Keratinocyte (primary cell): ENCODE data around the gene FRAT2. TPM values are rescaled to one million over a fixed set of nuclear protein-coding genes. Genes with fewer than 3 reads are reported as not detected.

Source experiments
- DNase-seq: peaks from one replicate; pipeline ENCODE4 v3.0.0-alpha.2; 2011; ENCODE audit warnings: low read depth, missing footprints, low spot score
- FAIRE-seq: peaks from 2 replicates; lab custom pipeline; 2011; peaks lifted over from hg19 to GRCh38; lab: Jason Lieb, UNC
- H2AFZ ChIP-seq: 2 replicates; pipeline ENCODE4 v1.6.0; 2012; ENCODE audit warnings: low read length, control low read depth, inconsistent platforms; ENCODE audit not compliant: control insufficient read depth
- H3K27ac ChIP-seq: 2 replicates; pipeline ENCODE4 v1.5.1; 2011; ENCODE audit warnings: low read length; ENCODE audit not compliant: control insufficient read depth, insufficient read depth
- H3K27me3 ChIP-seq: 3 replicates; pipeline ENCODE4 v1.6.0; 2011; ENCODE audit warnings: low read length; ENCODE audit not compliant: control insufficient read depth, insufficient read depth; ENCODE audit errors: extremely low read depth
- H3K36me3 ChIP-seq, 2 experiments: 2 replicates in 1 of 2; 3 replicates in 1 of 2; pipeline ENCODE4 v1.5.1; 2011; ENCODE audit warnings: low read length in 2 of 2, mild to moderate bottlenecking in 1 of 2; ENCODE audit not compliant: control insufficient read depth in 2 of 2, insufficient read depth in 2 of 2; ENCODE audit errors: extremely low read depth in 1 of 2
- H3K4me1 ChIP-seq: 3 replicates; pipeline ENCODE4 v1.5.1; 2011; ENCODE audit warnings: low read length; ENCODE audit not compliant: control insufficient read depth, insufficient read depth; ENCODE audit errors: extremely low read depth
- H3K4me2 ChIP-seq: 3 replicates; pipeline ENCODE4 v1.6.0; 2011; ENCODE audit warnings: low read depth, low read length; ENCODE audit not compliant: control insufficient read depth, insufficient read depth; ENCODE audit errors: extremely low read depth
- H3K4me3 ChIP-seq, 3 experiments: fragments of 200-600 bp in 1 of 3; sonication (generic) in 1 of 3; 2 replicates in 2 of 3; 3 replicates in 1 of 3; pipeline ENCODE4 v1.5.1; 2011 to 2016; ENCODE audit warnings: low read length in 3 of 3, mild to moderate bottlenecking in 3 of 3, control low read depth in 2 of 3, inconsistent platforms in 1 of 3, low read depth in 1 of 3, mixed read lengths in 1 of 3, mixed run types in 1 of 3, moderate library complexity in 1 of 3; ENCODE audit not compliant: control insufficient read depth in 2 of 3, insufficient read depth in 2 of 3; ENCODE audit errors: extremely low read depth in 1 of 3
- H3K79me2 ChIP-seq: 2 replicates; pipeline ENCODE4 v1.6.0; 2012; ENCODE audit warnings: low read length; ENCODE audit not compliant: control insufficient read depth, insufficient read depth
- H3K9ac ChIP-seq: 3 replicates; pipeline ENCODE4 v1.6.0; 2011; ENCODE audit warnings: low read length; ENCODE audit not compliant: control insufficient read depth, insufficient read depth; ENCODE audit errors: extremely low read depth
- H3K9me1 ChIP-seq: 3 replicates; pipeline ENCODE4 v1.6.0; 2011; ENCODE audit warnings: low read length; ENCODE audit not compliant: control insufficient read depth, insufficient read depth; ENCODE audit errors: extremely low read depth
- H3K9me3 ChIP-seq: 2 replicates; pipeline ENCODE4 v1.5.1; 2012; ENCODE audit warnings: low read depth, low read length; ENCODE audit not compliant: control insufficient read depth
- H4K20me1 ChIP-seq: 3 replicates; pipeline ENCODE4 v1.6.0; 2011; ENCODE audit warnings: low read length; ENCODE audit not compliant: control insufficient read depth, insufficient read depth; ENCODE audit errors: extremely low read depth
- CTCF ChIP-seq, 3 experiments: IDR thresholded peaks in 1 of 3; conservative IDR thresholded peaks in 1 of 3; optimal IDR thresholded peaks in 1 of 3; 2 replicates in 2 of 3; 3 replicates in 1 of 3; pipeline versions ENCODE3 to v1.5.1; 2011; ENCODE audit warnings: low read length in 3 of 3, mild to moderate bottlenecking in 3 of 3, moderate library complexity in 2 of 3, control low read depth in 1 of 3, inconsistent platforms in 1 of 3; ENCODE audit not compliant: insufficient read depth in 2 of 3; ENCODE audit errors: extremely low read depth in 1 of 3
- EZH2 ChIP-seq: IDR thresholded peaks from one replicate; pipeline ENCODE4 v1.6.1; 2012; ENCODE audit warnings: inconsistent platforms, mild to moderate bottlenecking, low read length, moderate library complexity
- dilution Hi-C: fragments of 300-500 bp; cut with MboI; formaldehyde crosslinking; loops from one replicate; pipeline ENCODE4 v1.7.0; 2020; ENCODE audit warnings: low sequenced_read_pairs; ENCODE audit not compliant: extremely low pct_ligation_motif_present
- polyA plus RNA-seq, 5 experiments: library from polyadenylated mRNA; depleted of rRNA in 3 of 5; stranded (reverse) in 3 of 5; stranded (forward) in 1 of 5; unstranded in 1 of 5; fragments of >200 nt; gene quantifications; 1 replicate in 1 of 5; 2 replicates in 3 of 5; 3 replicates in 1 of 5; pipeline versions ENCODE4 v1.2.1 to v1.2.3, GENCODE V29; 2011 to 2012; ENCODE audit warnings: missing spikeins in 2 of 5, low read depth in 1 of 5, low replicate concordance in 1 of 5

Gene FRAT2
- polyA plus RNA-seq, 1 donor (not counting 4 experiments of a cell fraction or from before 2014, with no cell fraction given) = 5.5 TPM

GRCh38 chr10:97320480-97321031 is 14.0 kb downstream of the FRAT2 start:
- H3K9me1 ChIP-seq = no peaks in the 10 kb centered on the region
- H3K4me3 ChIP-seq = peak overlapping the region in 2 of 3 experiments; percentile 54 to 80
- H2AFZ ChIP-seq = peak overlapping the region; percentile 70
- peak overlapping the region; percentile 99 for H3K9ac ChIP-seq
- H4K20me1 ChIP-seq = no peaks in the 10 kb centered on the region
- no peaks in the 10 kb centered on the region for H3K79me2 ChIP-seq
- H3K4me2 ChIP-seq = peak overlapping the region; percentile 96
- TF ChIP-seq EZH2 = peak; percentile 33
- no peak for TF ChIP-seq CTCF (optimal IDR thresholded peaks at IDR 0.05 in 1 of 3, IDR thresholded peaks at IDR 0.05 in 1 of 3, conservative IDR thresholded peaks at IDR 0.05 in 1 of 3; ENCODE audit: extremely low read depth in 1 of 3, insufficient read depth in 2 of 3, low read length in 3 of 3)
- H3K27ac ChIP-seq = no peak overlapping the region
- no peaks in the 10 kb centered on the region for H3K9me3 ChIP-seq
- FAIRE-seq = no peak
- H3K36me3 ChIP-seq = no peaks in the 10 kb centered on the region
- H3K27me3 ChIP-seq = peaks cover 10% of the 10 kb centered on the region
- peaks cover 11% of the 10 kb centered on the region for H3K4me1 ChIP-seq
- dilution Hi-C loops = no loop called here
- DNase-seq = no peak

- Histone ChIP-seq H3K9me1 (no peaks in the 10 kb centered on the region), H3K9me3 (no peaks in the 10 kb centered on the region), H3K36me3 (no peaks in the 10 kb centered on the region), H2AFZ (peak overlapping the region; percentile 70), H3K4me3 (peak overlapping the region; percentile 70 to 80 (median 79)), H3K4me2 (peak overlapping the region; percentile 96), H4K20me1 (no peaks in the 10 kb centered on the region), H3K27me3 (peaks cover 10% of the 10 kb centered on the region), H3K27ac (no peak overlapping the region), H3K79me2 (no peaks in the 10 kb centered on the region), H3K4me1 (peaks cover 11% of the 10 kb centered on the region), H3K9ac (peak overlapping the region; percentile 99)
- DNase-seq = no peak
- FAIRE-seq = no peak
- dilution Hi-C loops = no loop called here
- TF ChIP-seq EZH2 (peak; percentile 43), CTCF (optimal IDR thresholded peaks at IDR 0.05 in 1 of 3, IDR thresholded peaks at IDR 0.05 in 1 of 3, conservative IDR thresholded peaks at IDR 0.05 in 1 of 3; ENCODE audit: extremely low read depth in 1 of 3, insufficient read depth in 2 of 3, low read length in 3 of 3) (peak in 1 of 3 experiments; percentile 24)
These were observed 14.7 kb downstream of the FRAT2 start for GRCh38 chr10:97319671-97320479.
